GM21390 (cell line): ENCODE measurements around the gene CXCL9.
"Not testable (repeated sequence)": the region's sequence is repeated elsewhere in the genome, so short reads cannot be mapped to it uniquely, and the experiment has no call there.

Experiments
- ATAC-seq: cut with Tn5 transposase; IDR thresholded peaks from one replicate; pipeline ENCODE4 v1.9.1; 2021; ENCODE audit not compliant: unreplicated experiment

CXCL9 gene

GRCh38 chr4:75962072-75962471, 45.2 kb downstream of the CXCL9 start:
- not testable (repeated sequence) for ATAC-seq

DNA sequence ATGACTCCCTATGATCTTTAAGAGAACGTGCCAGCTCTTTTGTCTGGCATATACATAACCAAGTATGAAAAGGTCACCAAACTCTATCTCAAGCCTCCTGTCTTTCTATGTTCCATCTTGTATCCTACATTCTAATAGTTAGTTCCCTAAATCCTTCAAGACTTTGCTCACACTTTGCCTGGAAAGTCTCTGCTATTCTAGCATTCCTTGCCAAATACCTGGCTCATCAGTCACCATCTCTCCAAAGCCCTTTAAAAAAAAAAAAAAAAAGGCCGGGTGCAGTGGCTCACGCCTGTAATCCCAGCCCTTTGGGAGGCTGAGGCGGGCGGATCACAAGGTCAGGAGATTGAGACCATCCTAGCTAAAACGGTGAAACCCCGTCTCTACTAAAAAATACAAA, 48.8 kb downstream of the CXCL9 start:
- not testable (repeated sequence) for ATAC-seq

DNA sequence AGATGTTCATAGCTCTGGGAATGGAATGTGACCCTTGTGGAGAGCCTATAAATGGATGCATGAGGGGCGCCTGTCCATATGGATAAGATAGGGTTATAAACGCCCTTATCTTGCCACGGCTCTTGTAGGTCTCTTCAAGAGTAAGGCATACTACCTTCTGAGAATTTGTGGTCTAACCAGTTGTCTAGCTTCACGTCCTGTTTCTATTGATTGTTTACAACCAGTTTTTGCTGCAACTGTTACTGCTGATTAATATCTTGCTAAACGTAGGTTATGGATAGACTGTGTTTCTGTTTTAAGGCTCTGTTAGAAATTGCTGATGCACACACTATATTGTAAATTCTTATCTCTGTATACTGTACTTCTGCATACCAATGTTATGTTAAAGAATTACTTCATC, 52.5 kb downstream of the CXCL9 start:
- ATAC-seq = not testable (repeated sequence)

DNA sequence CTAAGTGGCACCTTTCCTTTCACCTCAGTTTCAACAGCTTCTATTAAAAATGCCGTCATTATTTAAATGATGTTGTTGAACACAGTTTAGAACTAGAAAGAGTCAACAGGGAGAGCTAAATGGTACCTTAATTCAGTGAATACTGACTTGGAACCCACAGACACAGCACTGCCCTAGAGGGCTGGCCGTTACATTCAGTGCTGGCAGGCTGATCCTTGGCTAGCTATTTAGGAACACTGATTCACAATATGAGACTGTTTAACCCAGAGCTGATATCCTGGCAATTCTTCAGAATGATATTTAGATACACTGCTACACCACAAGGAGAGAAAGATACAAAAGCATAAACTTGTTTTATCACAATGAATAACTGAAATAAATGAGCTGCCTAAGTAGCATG, 53.8 kb downstream of the CXCL9 start:
- ATAC-seq = no peak
